Dermis microvascular lymphatic vessel endothelial cell (primary cell): ENCODE measurements around the gene MAT2B. TPM values are rescaled to one million over a fixed set of nuclear protein-coding genes. Genes with fewer than 3 reads are reported as not detected.
"Not testable (repeated sequence)": the region's sequence is repeated elsewhere in the genome, so short reads cannot be mapped to it uniquely, and the experiment has no call there.

Experiments
- DNase-seq, 2 donors: peaks; one replicate each; pipeline versions ENCODE4 v3.0.0 to v3.0.0-alpha.2; 2010; ENCODE audit warnings: low read depth in 2 of 2
- total RNA-seq: library from RNA; depleted of rRNA; stranded (reverse); fragments of >200 nt; gene quantifications from 2 replicates; pipeline ENCODE4 v1.2.1, GENCODE V29; 2014

Gene MAT2B
- total RNA-seq, 1 donor from 2014 or later: 93.2 TPM

- DNase-seq: peak; percentile 43 to 73
Measured at GRCh38 chr5:163503106-163504078, 2.0 kb upstream of the MAT2B start.

DNA sequence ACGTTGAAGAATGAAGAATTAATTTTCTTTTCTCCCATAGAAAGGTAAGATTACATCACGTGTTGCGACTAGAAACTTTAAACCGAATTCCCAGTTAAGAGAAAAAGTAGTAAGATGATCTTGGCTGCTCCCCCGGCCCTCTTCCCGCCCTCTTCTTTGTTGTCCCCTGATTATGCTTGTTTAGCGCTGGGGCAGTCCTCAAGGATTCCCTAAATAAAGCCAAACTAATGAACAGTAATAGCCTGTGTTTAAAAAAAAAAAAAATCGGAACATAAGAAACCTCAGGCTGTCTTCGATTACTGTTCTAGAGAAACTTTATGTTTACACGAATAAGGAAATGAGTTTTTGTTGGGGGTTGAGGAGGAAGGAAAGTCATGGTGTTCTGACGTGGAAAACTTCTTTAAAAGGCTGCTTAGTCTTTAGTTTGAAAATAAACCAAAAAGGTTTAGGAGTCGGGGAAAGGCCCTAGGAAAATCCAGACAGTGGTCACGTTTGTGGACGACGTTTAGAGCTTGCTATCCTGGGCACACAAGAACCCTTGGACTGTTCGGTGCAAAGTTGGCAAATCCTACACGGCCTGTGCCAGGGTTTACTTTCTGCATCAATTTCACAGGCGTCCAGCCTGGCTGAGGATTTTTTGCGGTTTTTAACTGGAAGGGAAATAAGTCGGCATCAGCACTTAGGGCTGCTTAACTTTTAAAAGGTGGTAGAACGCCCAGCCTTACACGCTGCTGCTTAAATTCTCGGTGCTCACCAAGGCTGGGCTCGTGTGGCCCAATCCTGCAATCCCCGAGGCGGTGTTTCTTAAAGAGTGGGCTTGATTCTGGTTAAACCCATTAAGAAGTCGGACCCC lies 1.1 kb upstream of the MAT2B start:
- DNase-seq: peak in 1 of 2 donors; percentile 56

DNA sequence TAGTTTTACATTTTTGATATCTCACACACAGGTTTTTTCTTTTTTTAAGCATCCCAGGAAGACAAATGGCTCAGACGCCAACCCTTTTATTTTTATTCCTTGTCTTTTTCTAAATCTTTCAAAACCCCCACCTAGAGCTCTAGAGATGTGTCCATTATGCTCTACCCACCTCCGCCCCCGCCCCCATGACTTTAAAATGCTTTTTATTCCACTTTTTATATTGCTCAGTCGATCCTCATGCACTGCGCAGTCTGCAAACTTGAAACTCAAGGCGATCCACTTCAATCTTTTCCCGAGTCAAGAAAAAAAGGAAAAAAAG lies 411 bp upstream of the MAT2B start:
- DNase-seq: no peak

DNA sequence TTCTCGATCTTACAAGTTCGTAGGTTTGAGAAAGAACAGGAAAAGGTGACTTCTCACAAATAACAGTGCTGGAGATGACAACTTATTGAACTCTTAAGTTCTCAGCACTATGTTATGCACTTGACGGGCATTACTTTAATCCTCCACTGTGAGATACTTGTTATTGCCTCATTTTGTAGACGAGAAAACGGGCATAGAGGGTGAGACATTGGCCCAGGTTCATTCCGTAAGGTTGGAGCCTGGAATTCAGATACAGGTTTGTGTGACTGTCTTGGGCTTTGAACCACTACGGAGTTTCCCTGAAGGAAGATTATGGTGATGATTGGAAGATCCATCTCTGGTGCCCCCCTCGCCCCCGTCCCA lies 657 bp downstream of the MAT2B start:
- DNase-seq: no peak

GRCh38 chr5:163506726-163507125 lies 1.3 kb downstream of the MAT2B start:
- DNase-seq: peak in 1 of 2 donors; percentile 57

- DNase-seq: no peak
Measured at GRCh38 chr5:163508753-163509152, 3.3 kb downstream of the MAT2B start.

- peak in 1 of 2 donors; percentile 71 for DNase-seq
Measured at GRCh38 chr5:163509291-163509951, 4.0 kb downstream of the MAT2B start.

DNA sequence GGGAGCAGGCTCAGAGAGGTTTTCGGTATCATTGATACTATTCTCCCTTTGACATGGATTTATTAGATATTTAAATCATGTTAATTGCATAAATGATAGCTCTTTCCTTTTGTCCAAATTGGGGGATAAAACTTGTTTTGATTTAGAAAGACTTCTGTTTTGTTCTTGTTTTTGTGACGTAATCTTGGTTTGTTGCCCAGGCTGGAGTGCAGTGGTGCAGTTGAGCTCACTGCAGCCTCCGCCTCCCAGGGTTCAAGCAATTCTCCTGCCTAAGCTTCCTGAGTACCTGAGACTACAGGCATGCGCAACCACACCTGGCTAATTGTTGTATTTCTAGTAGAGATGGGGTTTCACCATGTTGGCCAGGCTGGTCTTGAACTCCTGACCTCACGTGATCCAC lies 7.1 kb downstream of the MAT2B start:
- DNase-seq: no peak

GRCh38 chr5:163525096-163525495 lies 19.7 kb downstream of the MAT2B start:
- no peak for DNase-seq

DNA sequence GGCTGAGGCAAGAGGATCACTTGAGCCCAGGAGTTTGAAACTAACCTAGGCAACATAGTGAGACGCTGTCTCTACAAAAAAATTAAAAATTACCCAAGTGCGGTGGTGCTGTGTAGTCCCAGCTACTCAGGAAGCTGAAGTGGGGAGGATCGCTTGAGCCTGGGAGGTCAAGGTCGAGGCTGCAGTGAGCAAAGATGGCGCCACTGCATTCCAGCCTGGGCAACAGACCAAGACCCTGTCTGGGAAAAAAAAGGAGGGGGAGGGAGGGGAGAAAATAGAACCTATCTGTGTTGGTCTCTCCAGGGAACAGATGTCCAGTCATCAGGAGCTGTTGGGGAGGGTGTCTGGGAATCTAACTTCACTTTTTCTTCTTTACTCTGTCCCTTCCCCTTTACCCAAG lies 24.3 kb downstream of the MAT2B start:
- DNase-seq: no peak

GRCh38 chr5:163531272-163531671 lies 25.9 kb downstream of the MAT2B start:
- DNase-seq: no peak

GRCh38 chr5:163532171-163533084 lies 27.0 kb downstream of the MAT2B start:
- DNase-seq: no peak

DNA sequence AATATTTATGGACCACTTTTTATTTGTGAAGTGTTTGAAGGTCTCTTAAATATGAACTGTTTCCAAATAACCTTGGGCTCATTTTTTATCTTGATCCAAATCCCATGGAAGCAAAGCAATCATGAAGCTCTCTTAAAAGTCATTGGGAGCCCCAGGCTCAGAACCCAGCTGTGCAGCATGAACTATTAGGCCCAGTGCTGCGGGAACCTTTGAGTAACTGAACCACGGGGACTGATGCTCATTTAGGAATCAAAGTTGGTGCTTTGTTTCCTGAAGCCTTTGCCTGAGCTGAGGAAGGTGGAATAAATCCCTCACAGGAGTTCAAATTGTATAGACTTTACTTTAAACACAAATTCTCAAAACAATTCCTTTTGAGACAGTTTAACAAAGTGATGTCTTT lies 27.8 kb downstream of the MAT2B start:
- no peak for DNase-seq

DNA sequence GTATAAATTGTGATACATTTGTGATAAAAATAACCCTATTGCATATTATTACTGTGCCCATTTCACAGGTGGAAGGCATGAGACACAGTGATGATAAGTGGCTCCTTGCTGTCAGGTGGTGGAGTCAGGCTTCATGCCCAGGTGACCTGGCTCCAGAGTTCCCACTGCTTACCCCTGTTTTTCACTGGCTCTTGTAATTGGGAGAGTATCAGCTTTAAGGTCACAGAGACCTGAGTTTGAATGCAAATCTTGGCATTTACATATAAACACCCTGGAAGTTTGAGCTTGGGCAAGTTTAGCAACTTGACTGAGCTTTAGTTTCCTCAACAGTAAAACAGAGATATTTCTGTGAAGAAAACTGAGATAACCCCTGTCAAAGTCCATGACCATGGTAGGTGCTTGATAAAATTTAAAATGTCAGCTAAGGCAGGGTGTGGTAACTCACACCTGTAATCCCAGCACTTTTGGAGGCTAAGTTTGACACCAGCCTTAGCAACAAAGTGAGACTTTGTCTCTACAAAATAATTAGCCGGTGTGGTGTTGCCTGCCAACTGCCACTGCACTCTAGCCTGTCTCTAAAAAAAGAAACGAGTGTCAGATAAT lies 29.2 kb downstream of the MAT2B start:
- DNase-seq: no peak

DNA sequence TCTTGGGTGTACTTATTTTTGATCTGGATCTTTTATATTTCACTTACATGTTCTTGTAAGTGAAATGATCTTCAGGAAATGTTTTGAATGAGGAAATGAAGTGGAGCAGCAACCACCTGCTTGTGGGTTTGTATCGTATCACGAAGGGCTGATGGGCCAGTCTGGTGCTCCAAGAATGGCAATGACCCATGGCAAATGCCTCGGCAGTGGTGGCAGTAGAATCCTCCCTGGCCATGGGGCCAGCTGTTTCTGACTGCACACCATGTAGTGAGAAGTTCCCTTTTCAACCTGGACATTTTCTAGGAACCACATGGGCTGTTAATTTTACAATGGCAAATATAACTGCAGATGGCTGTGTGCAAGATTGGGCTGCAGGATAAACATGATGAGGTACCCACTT lies 29.9 kb downstream of the MAT2B start:
- no peak for DNase-seq

GRCh38 chr5:163536442-163536841 lies 31.0 kb downstream of the MAT2B start:
- DNase-seq: not testable (repeated sequence)

GRCh38 chr5:163540696-163541095 lies 35.3 kb downstream of the MAT2B start:
- DNase-seq: no peak

DNA sequence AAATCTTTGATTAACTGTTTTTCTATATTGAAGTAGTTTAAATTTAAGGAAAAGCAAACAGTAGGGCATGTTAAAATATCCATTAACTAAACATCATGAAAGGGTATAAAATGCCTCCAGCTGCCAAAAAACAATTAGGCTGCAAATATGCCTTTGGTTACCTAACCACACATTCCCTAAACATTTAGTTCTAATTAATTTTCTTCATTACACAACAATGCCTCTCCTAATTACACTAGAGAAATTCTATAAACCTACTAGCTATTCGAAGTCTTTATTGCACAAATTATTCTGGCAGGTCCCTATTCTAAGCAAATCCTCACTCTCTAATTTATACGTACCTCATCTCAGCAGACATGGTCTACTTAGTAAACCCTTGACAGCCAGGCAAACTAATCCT lies 37.4 kb downstream of the MAT2B start:
- DNase-seq: no peak

GRCh38 chr5:163544041-163544440 lies 38.6 kb downstream of the MAT2B start:
- DNase-seq: no peak

- DNase-seq: no peak
Measured at GRCh38 chr5:163544836-163545235, 39.4 kb downstream of the MAT2B start.

- DNase-seq: no peak
Measured at GRCh38 chr5:163548649-163549048, 43.2 kb downstream of the MAT2B start.
